Epithelial cell of prostate (primary cell): Measurements from ENCODE around the gene PTGER2.

Experiments
- DNase-seq: peaks from one replicate; pipeline ENCODE4 v3.0.0-alpha.2; 2011; ENCODE audit warnings: low read depth, low spot score
- H3K27ac ChIP-seq: fragments of 450-650 bp; 2 replicates; pipeline ENCODE4 v1.5.1; 2017; ENCODE audit warnings: mild to moderate bottlenecking

PTGER2 gene

GRCh38 chr14:52304248-52304904 lies 9.7 kb upstream of the PTGER2 start:
- no peak for DNase-seq
- H3K27ac ChIP-seq = no peak overlapping the region

- no peak for DNase-seq
- H3K27ac ChIP-seq = no peak overlapping the region
Measured at GRCh38 chr14:52305014-52305413, 9.1 kb upstream of the PTGER2 start.

- DNase-seq = no peak
- no peak overlapping the region for H3K27ac ChIP-seq
Measured at GRCh38 chr14:52307376-52307775, 6.7 kb upstream of the PTGER2 start.

- DNase-seq = no peak
- H3K27ac ChIP-seq = no peak overlapping the region
Measured at GRCh38 chr14:52307905-52308304, 6.2 kb upstream of the PTGER2 start.

- H3K27ac ChIP-seq = no peak overlapping the region
- DNase-seq = no peak
Measured at GRCh38 chr14:52310541-52310940, 3.6 kb upstream of the PTGER2 start.

- no peak for DNase-seq
- no peak overlapping the region for H3K27ac ChIP-seq
Measured at GRCh38 chr14:52312931-52313355, 1.2 kb upstream of the PTGER2 start.

GRCh38 chr14:52313462-52313861 lies 650 bp upstream of the PTGER2 start:
- H3K27ac ChIP-seq = no peak overlapping the region
- no peak for DNase-seq

- DNase-seq = no peak
- no peak overlapping the region for H3K27ac ChIP-seq
Measured at GRCh38 chr14:52314595-52315354, 663 bp downstream of the PTGER2 start.

- no peak for DNase-seq
- H3K27ac ChIP-seq = no peak overlapping the region
Measured at GRCh38 chr14:52315355-52315718, 1.2 kb downstream of the PTGER2 start.

- no peak overlapping the region for H3K27ac ChIP-seq
Measured at GRCh38 chr14:52318062-52318461, 4.0 kb downstream of the PTGER2 start.

GRCh38 chr14:52318826-52319645 lies 4.9 kb downstream of the PTGER2 start:
- DNase-seq = no peak
- H3K27ac ChIP-seq = no peak overlapping the region

More at GRCh38 chr14:52318062-52318461, 4.0 kb downstream of the PTGER2 start:
- no peak for DNase-seq

- no peak overlapping the region for H3K27ac ChIP-seq
Measured at GRCh38 chr14:52319919-52320318, 5.8 kb downstream of the PTGER2 start.

GRCh38 chr14:52325126-52325525 lies 11.0 kb downstream of the PTGER2 start:
- DNase-seq = peak; percentile 56
- no peak overlapping the region for H3K27ac ChIP-seq

More at GRCh38 chr14:52319919-52320318, 5.8 kb downstream of the PTGER2 start:
- no peak for DNase-seq

- H3K27ac ChIP-seq = no peak overlapping the region
- no peak for DNase-seq
Measured at GRCh38 chr14:52325630-52326029, 11.5 kb downstream of the PTGER2 start.

GRCh38 chr14:52327374-52328226 lies 13.5 kb downstream of the PTGER2 start:
- H3K27ac ChIP-seq = no peak overlapping the region
- DNase-seq = no peak

- no peak overlapping the region for H3K27ac ChIP-seq
- no peak for DNase-seq
Measured at GRCh38 chr14:52328276-52328675, 14.2 kb downstream of the PTGER2 start.

- DNase-seq = no peak
- H3K27ac ChIP-seq = no peak overlapping the region
Measured at GRCh38 chr14:52329678-52330369, 15.7 kb downstream of the PTGER2 start.

GRCh38 chr14:52332269-52332668 lies 18.2 kb downstream of the PTGER2 start:
- H3K27ac ChIP-seq = no peak overlapping the region
- no peak for DNase-seq

- no peak overlapping the region for H3K27ac ChIP-seq
- DNase-seq = no peak
Measured at GRCh38 chr14:52333108-52333507, 19.0 kb downstream of the PTGER2 start.
